Esophagus squamous epithelium (tissue), 4 donors: ENCODE data around the gene LMBRD1.

Experiments
- CTCF ChIP-seq, 6 experiments: fragments of 450-650 bp in 4 of 6; fragments of 200-600 bp in 2 of 6; sonication (generic) in 2 of 6; IDR thresholded peaks; one replicate each; pipeline ENCODE4 v1.5.1; 2016 to 2019; ENCODE audit warnings: antibody characterized with exemption in 6 of 6, mild to moderate bottlenecking in 4 of 6, moderate library complexity in 4 of 6
- POLR2A ChIP-seq, 4 donors: fragments of 450-650 bp; IDR thresholded peaks; one replicate each; pipeline ENCODE4 v1.6.1; 2017; ENCODE audit warnings: antibody characterized with exemption in 4 of 4, mild to moderate bottlenecking in 4 of 4, moderate library complexity in 3 of 4

- no peak for TF ChIP-seq POLR2A (IDR thresholded peaks at IDR 0.05)
- no peak for TF ChIP-seq CTCF (IDR thresholded peaks at IDR 0.05)
Observed at GRCh38 chr6:69756366-69756765, 40.4 kb downstream of the LMBRD1 start.
